Muscle of leg (tissue), 11 donors: ENCODE results near the gene DCTD. TPM values are rescaled to one million over a fixed set of nuclear protein-coding genes. Genes with fewer than 3 reads are reported as not detected.
"Not testable (repeated sequence)": the region's sequence is repeated elsewhere in the genome, so short reads cannot be mapped to it uniquely, and the experiment has no call there.

Experiments
- DNase-seq: peaks from one replicate; pipeline ENCODE4 v3.0.0; 2013
- H3K27ac ChIP-seq: one replicate; pipeline ENCODE4 v1.5.1; 2013; ENCODE audit warnings: mild to moderate bottlenecking, low read length, control low read depth
- H3K27me3 ChIP-seq: one replicate; pipeline ENCODE4 v1.6.1; 2013; ENCODE audit warnings: low read length; ENCODE audit not compliant: control insufficient read depth, insufficient read depth
- H3K36me3 ChIP-seq: one replicate; pipeline ENCODE4 v1.6.1; 2013; ENCODE audit warnings: low read length; ENCODE audit not compliant: control insufficient read depth, insufficient read depth
- H3K4me1 ChIP-seq: one replicate; pipeline ENCODE4 v1.6.1; 2013; ENCODE audit warnings: low read length; ENCODE audit not compliant: control insufficient read depth, insufficient read depth
- H3K4me3 ChIP-seq: one replicate; pipeline ENCODE4 v1.5.1; 2013; ENCODE audit warnings: low read length, control low read depth
- H3K9me3 ChIP-seq: replicated peaks from 2 replicates; pipeline ENCODE4 v1.6.1; 2013; ENCODE audit warnings: low read depth, low read length; ENCODE audit not compliant: control insufficient read depth
- WGBS: methylation state at CpG from one replicate; pipeline ENCODE4 v1.1.5; 2013; ENCODE audit warnings: missing lambda C conversion rate; ENCODE audit not compliant: insufficient coverage; 5-methylcytosine and 5-hydroxymethylcytosine counted together
- polyA plus RNA-seq, 8 donors: library from polyadenylated mRNA; unstranded; fragments of 120-200 nt; gene quantifications; one replicate each; pipeline versions ENCODE4 v1.2.1 to v1.2.3, GENCODE V29; 2013; ENCODE audit warnings: inconsistent platforms in 1 of 8, low replicate concordance in 1 of 8; ENCODE audit not compliant: insufficient read length in 8 of 8, insufficient read depth in 1 of 8
- total RNA-seq: library from RNA; stranded (reverse); fragments of 120-200 nt; gene quantifications from one replicate; pipeline ENCODE4 v1.2.4, GENCODE V29; 2013

DCTD gene
- total and polyA plus RNA-seq, 9 donors, result 49.2 to 88.9 (median 75.3) TPM

DNA sequence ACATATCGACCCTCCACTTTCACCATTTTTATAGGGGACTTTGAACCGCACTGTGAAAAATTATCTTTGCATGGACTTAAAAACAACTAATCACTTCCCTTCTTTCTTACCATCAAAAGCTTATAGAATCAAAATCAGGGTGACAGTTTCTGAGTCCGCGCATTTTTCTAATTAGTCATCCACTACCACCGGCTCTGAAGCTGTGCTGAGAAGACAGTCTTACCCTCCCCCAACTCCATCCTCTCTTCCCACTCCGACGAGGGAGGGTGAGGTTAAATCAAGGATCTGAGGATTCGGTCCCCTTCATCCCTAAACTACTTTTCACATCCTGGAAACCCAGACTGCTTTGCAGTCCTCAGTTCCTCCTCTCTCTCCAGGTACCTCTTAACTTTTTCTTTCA, 4.2 kb downstream of the DCTD start:
- peaks cover 48% of the 10 kb centered on the region for H3K36me3 ChIP-seq
- 91% methylated on average over 4 of the region's 8 CpGs for WGBS
- H3K27me3 ChIP-seq, result no peaks in the 10 kb centered on the region
- no peak for DNase-seq
- no peak overlapping the region for H3K27ac ChIP-seq
- H3K4me3 ChIP-seq, result no peak overlapping the region
- H3K9me3 ChIP-seq, result no peaks in the 10 kb centered on the region
- peaks cover 8% of the 10 kb centered on the region for H3K4me1 ChIP-seq

DNA sequence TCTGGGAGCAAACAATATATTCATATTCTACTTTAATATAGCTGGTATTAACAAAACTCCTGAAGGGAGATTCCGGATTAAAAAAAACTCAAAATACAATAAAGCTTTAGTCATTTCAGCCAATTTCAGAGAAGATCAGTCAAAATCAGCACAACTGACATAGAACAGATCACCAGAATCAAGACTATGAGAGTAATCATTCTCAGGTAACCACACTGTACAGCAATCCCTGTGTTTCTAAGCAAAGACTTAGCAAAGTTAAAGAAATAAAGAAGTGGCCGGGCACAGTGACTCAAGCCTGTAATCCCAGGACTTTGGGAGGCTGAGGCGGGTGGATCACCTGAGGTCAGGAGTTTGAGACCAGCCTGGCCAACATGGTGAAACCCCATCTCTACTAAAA, 9.1 kb downstream of the DCTD start:
- no peaks in the 10 kb centered on the region for H3K9me3 ChIP-seq
- no peaks in the 10 kb centered on the region for H3K4me1 ChIP-seq
- DNase-seq, result no peak
- no peak overlapping the region for H3K4me3 ChIP-seq
- WGBS, result no CpG with 5 or more reads among the region's 3 CpGs
- H3K27me3 ChIP-seq, result no peaks in the 10 kb centered on the region
- peaks cover 59% of the 10 kb centered on the region for H3K36me3 ChIP-seq
- H3K27ac ChIP-seq, result no peak overlapping the region

DNA sequence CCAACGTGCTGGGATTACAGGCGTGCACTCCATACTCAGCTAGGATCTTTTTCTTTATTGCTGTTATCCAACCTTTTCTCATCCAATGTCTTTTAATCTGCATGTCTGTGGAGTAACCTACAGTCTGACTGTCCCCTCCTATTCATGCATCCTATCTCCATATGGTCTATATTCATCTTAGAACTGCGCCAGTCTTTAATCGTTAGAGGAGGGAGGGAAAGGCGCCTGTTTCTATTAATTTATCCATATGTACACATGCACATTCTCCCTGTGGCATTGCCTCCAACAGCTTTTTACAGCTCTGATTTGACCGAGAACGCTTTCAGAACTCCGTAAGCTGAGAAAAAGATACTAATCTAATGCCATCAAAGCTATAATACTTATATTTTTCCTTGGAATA, 9.8 kb downstream of the DCTD start:
- Histone ChIP-seq H3K36me3 (peaks cover 59% of the 10 kb centered on the region), H3K27ac (no peak overlapping the region), H3K4me1 (no peaks in the 10 kb centered on the region), H3K9me3 (no peaks in the 10 kb centered on the region), H3K27me3 (no peaks in the 10 kb centered on the region), H3K4me3 (no peak overlapping the region)
- no peak for DNase-seq
- no CpG with 5 or more reads among the region's 8 CpGs for WGBS

DNA sequence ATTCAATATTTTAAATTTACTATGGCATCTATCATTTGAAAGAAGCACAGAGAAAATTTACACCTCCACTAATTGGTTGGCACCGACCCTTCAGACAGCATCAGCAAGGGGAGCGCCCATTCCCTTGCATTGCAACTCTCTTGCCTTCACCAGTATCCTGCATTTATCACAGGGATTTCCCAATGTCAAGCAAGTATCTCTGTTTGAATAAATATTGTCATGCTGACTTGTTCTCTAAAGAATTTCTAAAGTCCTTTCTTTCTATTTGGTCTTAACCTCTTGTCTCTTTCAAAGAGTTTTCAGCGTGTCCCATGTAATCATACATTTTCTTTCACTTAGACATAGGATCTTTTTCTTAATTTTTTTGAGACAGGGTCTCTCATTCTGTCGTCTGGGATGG, 10.4 kb downstream of the DCTD start:
- Histone ChIP-seq H3K9me3 (no peaks in the 10 kb centered on the region), H3K36me3 (peaks cover 61% of the 10 kb centered on the region), H3K4me3 (no peak overlapping the region), H3K27me3 (no peaks in the 10 kb centered on the region), H3K27ac (no peak overlapping the region), H3K4me1 (no peaks in the 10 kb centered on the region)
- 100% methylated on average over 1 of the region's 4 CpGs for WGBS
- no peak for DNase-seq

DNA sequence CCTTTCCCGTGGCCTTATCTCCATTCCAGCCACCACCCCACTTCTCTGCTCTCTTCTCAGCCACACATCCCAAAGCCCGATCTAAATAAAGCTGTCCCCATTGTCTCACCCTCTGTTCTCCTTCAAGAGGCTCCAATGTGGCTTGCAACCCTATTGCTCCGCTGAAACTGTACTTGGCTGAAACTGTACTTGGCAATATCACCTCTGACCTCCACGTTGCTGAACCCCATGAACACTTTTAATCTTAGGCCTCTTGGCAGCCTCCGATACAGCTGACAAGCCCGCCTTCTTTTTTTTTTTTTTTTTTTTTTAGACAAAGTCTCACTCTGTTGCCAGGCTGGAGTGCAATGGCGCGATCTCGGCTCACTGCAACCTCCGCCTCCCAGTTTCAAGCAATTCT, 12.1 kb downstream of the DCTD start:
- H3K36me3 ChIP-seq, result peaks cover 59% of the 10 kb centered on the region
- H3K9me3 ChIP-seq, result no peaks in the 10 kb centered on the region
- 74% methylated on average over 6 of the region's 10 CpGs for WGBS
- H3K27ac ChIP-seq, result no peak overlapping the region
- no peaks in the 10 kb centered on the region for H3K27me3 ChIP-seq
- no peak overlapping the region for H3K4me3 ChIP-seq
- no peak for DNase-seq
- no peaks in the 10 kb centered on the region for H3K4me1 ChIP-seq

DNA sequence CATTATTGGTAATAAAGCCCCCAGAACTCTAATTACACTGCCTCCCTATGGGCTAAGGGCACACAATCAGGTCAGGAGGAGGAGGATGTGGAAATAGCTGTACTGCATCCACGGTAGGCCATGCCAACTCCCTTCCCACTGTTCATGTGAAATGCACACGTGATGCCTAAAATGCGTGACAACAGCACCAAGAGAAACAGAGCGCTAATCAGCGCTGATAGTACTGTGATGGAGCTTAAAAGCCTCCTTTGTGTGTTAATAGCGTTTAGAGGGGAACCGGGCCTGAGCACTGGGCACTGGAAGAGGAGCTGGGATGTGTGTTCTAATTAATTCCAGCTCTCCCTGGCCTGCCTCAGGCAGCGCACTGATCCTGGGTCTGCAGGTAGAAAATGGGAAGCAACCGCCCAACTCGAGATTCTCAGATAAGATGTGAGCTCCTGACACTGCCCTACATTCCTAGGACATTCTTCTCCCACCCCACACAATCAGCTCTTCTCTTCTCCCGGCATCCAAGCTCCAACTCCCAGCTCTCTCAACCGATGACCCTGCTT, 12.9 kb downstream of the DCTD start:
- no peak overlapping the region for H3K4me3 ChIP-seq
- no peaks in the 10 kb centered on the region for H3K4me1 ChIP-seq
- H3K9me3 ChIP-seq, result no peaks in the 10 kb centered on the region
- 76% methylated on average over 10 of the region's 12 CpGs for WGBS
- H3K36me3 ChIP-seq, result peaks cover 59% of the 10 kb centered on the region
- no peaks in the 10 kb centered on the region for H3K27me3 ChIP-seq
- no peak for DNase-seq
- H3K27ac ChIP-seq, result no peak overlapping the region

DNA sequence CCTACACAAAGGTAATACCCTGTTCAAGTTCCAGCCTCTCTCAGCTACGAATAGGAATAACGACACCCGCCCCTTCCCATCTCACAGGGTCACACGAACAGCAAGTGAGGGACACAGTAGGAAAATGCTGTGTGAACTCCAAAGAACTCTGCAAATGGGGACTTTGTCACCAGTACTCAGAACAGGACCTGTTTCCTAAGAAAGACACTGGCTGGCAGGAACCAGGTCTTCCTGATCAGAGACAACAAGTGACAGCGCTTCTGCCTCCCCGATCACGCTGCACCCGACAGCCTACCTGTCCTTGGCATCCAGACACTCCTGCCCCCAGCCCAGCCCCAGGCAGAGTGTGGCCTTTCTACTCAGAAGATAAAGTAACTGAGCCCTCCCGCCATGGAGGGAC, 14.2 kb downstream of the DCTD start:
- 90% methylated on average over 5 of the region's 9 CpGs for WGBS
- Histone ChIP-seq H3K36me3 (peaks cover 63% of the 10 kb centered on the region), H3K27me3 (no peaks in the 10 kb centered on the region), H3K27ac (no peak overlapping the region), H3K9me3 (no peaks in the 10 kb centered on the region), H3K4me3 (no peak overlapping the region), H3K4me1 (no peaks in the 10 kb centered on the region)
- DNase-seq, result no peak

DNA sequence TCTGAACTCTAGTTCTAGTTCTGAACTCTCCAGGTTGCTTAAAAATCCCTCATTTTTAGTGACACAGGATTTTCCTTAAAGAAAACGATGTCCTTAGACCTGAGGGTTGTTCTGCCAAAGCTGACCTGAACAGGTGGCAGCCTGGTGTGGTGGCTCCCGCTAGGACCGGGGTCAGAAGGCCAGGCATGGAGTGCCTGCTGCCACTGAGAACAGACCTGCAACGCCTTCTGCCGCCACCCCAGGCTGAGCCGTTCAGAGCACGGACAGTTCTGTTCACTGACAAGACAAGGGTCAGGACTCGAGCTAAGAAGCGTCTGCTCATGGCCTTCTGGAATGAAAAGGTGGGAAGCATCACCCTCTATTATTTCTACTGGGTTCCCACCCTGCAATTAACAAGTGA, 15.8 kb downstream of the DCTD start:
- 91% methylated on average over 5 of the region's 9 CpGs for whole genome bisulfite sequencing
- DNase-seq, result no peak
- Histone ChIP-seq H3K9me3 (no peaks in the 10 kb centered on the region), H3K4me1 (no peaks in the 10 kb centered on the region), H3K27ac (no peak overlapping the region), H3K27me3 (no peaks in the 10 kb centered on the region), H3K4me3 (no peak overlapping the region), H3K36me3 (peaks cover 63% of the 10 kb centered on the region)

DNA sequence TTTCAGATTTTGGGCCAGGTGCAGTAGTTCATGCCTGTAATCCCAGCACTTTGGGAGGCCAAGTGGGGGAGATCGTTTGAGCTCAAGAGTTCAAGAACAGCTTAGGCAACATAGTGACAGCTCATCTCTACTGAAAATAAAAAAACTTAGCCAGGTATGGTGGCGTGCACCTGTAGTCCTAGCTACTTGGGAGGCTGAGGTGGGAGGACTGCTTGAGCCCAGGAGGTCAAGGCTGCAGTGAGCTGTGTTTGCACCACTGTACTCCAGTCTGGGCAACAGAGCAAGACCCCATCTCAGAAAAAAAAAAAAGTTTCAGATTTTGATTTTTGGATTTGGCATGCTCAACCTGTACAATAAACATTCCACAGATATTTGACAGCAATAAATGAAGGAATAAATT, 17.2 kb downstream of the DCTD start:
- peaks cover 69% of the 10 kb centered on the region for H3K36me3 ChIP-seq
- not testable (repeated sequence) for DNase-seq, H3K4me3 ChIP-seq, H3K4me1 ChIP-seq, H3K27me3 ChIP-seq, H3K27ac ChIP-seq, H3K9me3 ChIP-seq
- WGBS, result no CpG with 5 or more reads among the region's 2 CpGs

DNA sequence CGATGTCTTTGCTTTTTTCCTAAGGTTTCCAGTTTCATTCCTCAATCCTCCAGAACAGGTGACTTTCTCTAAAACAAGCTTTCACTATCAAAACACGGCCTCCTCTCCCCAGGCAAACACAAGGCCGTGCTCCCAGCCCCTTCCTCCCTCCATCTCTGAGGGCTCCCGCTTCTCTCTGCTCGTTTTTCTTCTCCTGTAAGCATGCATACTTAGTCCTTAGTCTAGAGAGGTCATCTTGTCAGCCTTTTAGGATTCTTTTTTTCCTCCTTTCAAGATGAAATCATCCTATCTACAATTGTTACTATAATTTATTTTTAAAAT, 18.7 kb downstream of the DCTD start:
- H3K4me1 ChIP-seq, result no peaks in the 10 kb centered on the region
- no peaks in the 10 kb centered on the region for H3K27me3 ChIP-seq
- peaks cover 67% of the 10 kb centered on the region for H3K36me3 ChIP-seq
- DNase-seq, result no peak
- 54% methylated on average over 3 of the region's 5 CpGs for WGBS
- H3K27ac ChIP-seq, result no peak overlapping the region
- no peaks in the 10 kb centered on the region for H3K9me3 ChIP-seq
- no peak overlapping the region for H3K4me3 ChIP-seq
